Measurements from ENCODE around the gene ADAMTSL4.

ADAMTSL4 gene

GRCh38 chr1:150516616-150517015, 32.6 kb upstream of the ADAMTSL4 start:
- no peak for TF ChIP-seq CTCF (IDR thresholded peaks at IDR 0.05; ENCODE audit: low read length, missing control alignments)
- DNase-seq (ENCODE audit: low read depth) = peak; percentile 17
- no peak overlapping the region for H3K4me3 ChIP-seq (replicated peaks; ENCODE audit: low read depth, low read length)

GRCh38 chr1:150521196-150521968, 27.8 kb upstream of the ADAMTSL4 start:
- no peak for TF ChIP-seq CTCF (IDR thresholded peaks at IDR 0.05; ENCODE audit: low read length, missing control alignments)
- DNase-seq (ENCODE audit: low read depth) = no peak
- no peak overlapping the region for H3K4me3 ChIP-seq (replicated peaks; ENCODE audit: low read depth, low read length)

GRCh38 chr1:150525348-150525747, 23.9 kb upstream of the ADAMTSL4 start:
- DNase-seq (ENCODE audit: low read depth) = no peak
- no peak overlapping the region for H3K4me3 ChIP-seq (replicated peaks; ENCODE audit: low read depth, low read length)
- no peak for TF ChIP-seq CTCF (IDR thresholded peaks at IDR 0.05; ENCODE audit: low read length, missing control alignments)

- no peak overlapping the region for H3K4me3 ChIP-seq (replicated peaks; ENCODE audit: low read depth, low read length)
- DNase-seq (ENCODE audit: low read depth) = no peak
- no peak for TF ChIP-seq CTCF (IDR thresholded peaks at IDR 0.05; ENCODE audit: low read length, missing control alignments)
These were observed 21.0 kb upstream of the ADAMTSL4 start for GRCh38 chr1:150528196-150528595.

- no peak for TF ChIP-seq CTCF (IDR thresholded peaks at IDR 0.05; ENCODE audit: low read length, missing control alignments)
- peak; percentile 53 for DNase-seq (ENCODE audit: low read depth)
- H3K4me3 ChIP-seq (replicated peaks; ENCODE audit: low read depth, low read length) = no peak overlapping the region
These were observed 20.2 kb upstream of the ADAMTSL4 start for GRCh38 chr1:150529017-150529416.

GRCh38 chr1:150530491-150531159, 18.6 kb upstream of the ADAMTSL4 start:
- H3K4me3 ChIP-seq (replicated peaks; ENCODE audit: low read depth, low read length) = no peak overlapping the region
- no peak for DNase-seq (ENCODE audit: low read depth)

More at GRCh38 chr1:150530491-150531159, 18.6 kb upstream of the ADAMTSL4 start:
- no peak for TF ChIP-seq CTCF (IDR thresholded peaks at IDR 0.05; ENCODE audit: low read length, missing control alignments)

Measured in fibroblast of pulmonary artery (primary cell).